GM12892 (cell line): ENCODE measurements around the gene EIF2S2.

Experiments used
- POLR2A ChIP-seq: IDR thresholded peaks from 2 replicates; pipeline ENCODE4 v1.6.1; 2011; ENCODE audit warnings: low read depth, low read length, control low read depth
- POLR2AphosphoS5 ChIP-seq: IDR thresholded peaks from 2 replicates; pipeline ENCODE4 v1.6.1; 2011; ENCODE audit warnings: low read depth, low read length, control low read depth
- TAF1 ChIP-seq: IDR thresholded peaks from 2 replicates; pipeline ENCODE4 v1.6.1; 2011; ENCODE audit warnings: low read depth, mild to moderate bottlenecking, control low read depth, low read length, borderline replicate concordance

DNA sequence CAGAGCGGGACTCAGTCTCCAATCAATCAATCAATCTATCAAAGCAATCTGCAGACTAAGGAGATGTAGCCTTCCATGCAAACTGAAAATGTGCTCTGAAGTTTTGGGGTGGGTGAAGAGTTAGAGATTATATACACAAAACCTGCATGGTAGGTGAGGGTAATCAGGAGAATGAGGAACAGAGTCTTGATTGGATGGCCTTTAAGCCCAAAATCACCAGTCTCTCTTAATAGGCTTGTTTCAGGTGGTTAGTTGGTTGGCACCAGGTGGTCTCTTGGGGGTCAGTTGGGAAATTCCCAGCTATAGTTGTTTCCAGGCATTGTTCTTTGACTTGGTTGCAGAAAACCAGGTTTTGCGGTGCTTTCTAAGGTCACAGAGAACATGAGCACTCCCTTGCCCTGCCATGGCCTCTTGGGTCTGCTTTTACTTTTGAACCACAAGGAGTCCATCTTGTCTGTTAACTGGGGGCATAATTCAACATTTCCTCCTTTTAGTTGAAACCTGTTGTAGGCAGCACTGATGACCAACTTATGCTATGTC is 33.3 kb upstream of the EIF2S2 start:
- TF ChIP-seq TAF1 (no peak), POLR2A (no peak), POLR2AphosphoS5 (no peak)
